HG03521 (cell line): ENCODE measurements around the gene PPY.
"Not testable (repeated sequence)": the region's sequence is repeated elsewhere in the genome, so short reads cannot be mapped to it uniquely, and the experiment has no call there.

ENCODE experiments used
- ATAC-seq: cut with Tn5 transposase; IDR thresholded peaks from one replicate; pipeline ENCODE4 v1.9.1; 2021; ENCODE audit warnings: mild to moderate bottlenecking, moderate library complexity; ENCODE audit not compliant: unreplicated experiment

PPY gene

GRCh38 chr17:43967251-43967875 is 25.1 kb upstream of the PPY start:
- no peak for ATAC-seq

GRCh38 chr17:43966276-43966675 is 24.0 kb upstream of the PPY start:
- no peak for ATAC-seq

GRCh38 chr17:43962479-43962878 is 20.2 kb upstream of the PPY start:
- no peak for ATAC-seq

GRCh38 chr17:43961954-43962353 is 19.7 kb upstream of the PPY start:
- ATAC-seq: no peak

GRCh38 chr17:43961292-43961691 is 19.0 kb upstream of the PPY start:
- not testable (repeated sequence) for ATAC-seq

- no peak for ATAC-seq
These were observed 16.6 kb upstream of the PPY start for GRCh38 chr17:43958748-43959352.

- ATAC-seq: no peak
These were observed 13.9 kb upstream of the PPY start for GRCh38 chr17:43956222-43956621.

GRCh38 chr17:43953746-43954145 is 11.5 kb upstream of the PPY start, which contains the start of gene PYY:
Gene PYY, minus strand, starts transcription at chr17:43953940. Its CDS starts 457 bp downstream, at chr17:43953483.
- ATAC-seq: no peak

GRCh38 chr17:43952724-43953666 is 10.7 kb upstream of the PPY start:
- no peak for ATAC-seq

- no peak for ATAC-seq
These were observed 10.1 kb upstream of the PPY start for GRCh38 chr17:43952351-43952723.

GRCh38 chr17:43951750-43952149 is 9.5 kb upstream of the PPY start:
- ATAC-seq: no peak

- ATAC-seq: no peak
These were observed 8.3 kb upstream of the PPY start for GRCh38 chr17:43950554-43950953.

- no peak for ATAC-seq
These were observed 7.5 kb upstream of the PPY start for GRCh38 chr17:43949781-43950180.

- ATAC-seq: no peak
These were observed 4.5 kb upstream of the PPY start for GRCh38 chr17:43946781-43947180.

- no peak for ATAC-seq
These were observed 3.0 kb upstream of the PPY start for GRCh38 chr17:43945074-43945829.

GRCh38 chr17:43940630-43941029 is 1.6 kb downstream of the PPY start:
- ATAC-seq: no peak

GRCh38 chr17:43939886-43940285 is 2.4 kb downstream of the PPY start:
- ATAC-seq: no peak

- ATAC-seq: not testable (repeated sequence)
These were observed 2.8 kb downstream of the PPY start for GRCh38 chr17:43939452-43939851.

GRCh38 chr17:43938838-43939182 is 3.5 kb downstream of the PPY start:
- no peak for ATAC-seq

GRCh38 chr17:43936434-43936833 is 5.8 kb downstream of the PPY start:
- no peak for ATAC-seq

- ATAC-seq: no peak
These were observed 6.4 kb downstream of the PPY start for GRCh38 chr17:43935926-43936261.
